Ectodermal cell (in vitro differentiated cells): Measurements from ENCODE around the gene CFAP100.

Experiments used
- H3K27ac ChIP-seq: 2 replicates; pipeline ENCODE4 v1.7.0; 2013; ENCODE audit warnings: mild to moderate bottlenecking, low read depth, low read length; ENCODE audit not compliant: insufficient read depth, poor library complexity, severe bottlenecking
- H3K27me3 ChIP-seq: 2 replicates; pipeline ENCODE4 v1.7.0; 2013; ENCODE audit warnings: mild to moderate bottlenecking, low read length; ENCODE audit not compliant: insufficient read depth, control insufficient read depth, poor library complexity, severe bottlenecking
- H3K36me3 ChIP-seq: one replicate; pipeline ENCODE4 v1.7.0; 2013; ENCODE audit warnings: low read length; ENCODE audit not compliant: control insufficient read depth, insufficient read depth
- H3K4me1 ChIP-seq: one replicate; pipeline ENCODE4 v1.7.0; 2013; ENCODE audit warnings: low read length; ENCODE audit not compliant: control insufficient read depth, insufficient read depth
- H3K4me3 ChIP-seq: 2 replicates; pipeline ENCODE4 v1.7.0; 2013; ENCODE audit warnings: low read depth, low read length, control low read depth; ENCODE audit not compliant: insufficient read depth
- H3K9me3 ChIP-seq: 2 replicates; pipeline ENCODE4 v1.7.0; 2013; ENCODE audit warnings: mild to moderate bottlenecking, low read length, moderate library complexity; ENCODE audit not compliant: control insufficient read depth
- WGBS, 2 experiments: methylation state at CpG; one replicate each; pipeline ENCODE4 v1.1.7; 2013; ENCODE audit warnings: missing lambda C conversion rate in 2 of 2; 5-methylcytosine and 5-hydroxymethylcytosine counted together

The CFAP100 gene

DNA sequence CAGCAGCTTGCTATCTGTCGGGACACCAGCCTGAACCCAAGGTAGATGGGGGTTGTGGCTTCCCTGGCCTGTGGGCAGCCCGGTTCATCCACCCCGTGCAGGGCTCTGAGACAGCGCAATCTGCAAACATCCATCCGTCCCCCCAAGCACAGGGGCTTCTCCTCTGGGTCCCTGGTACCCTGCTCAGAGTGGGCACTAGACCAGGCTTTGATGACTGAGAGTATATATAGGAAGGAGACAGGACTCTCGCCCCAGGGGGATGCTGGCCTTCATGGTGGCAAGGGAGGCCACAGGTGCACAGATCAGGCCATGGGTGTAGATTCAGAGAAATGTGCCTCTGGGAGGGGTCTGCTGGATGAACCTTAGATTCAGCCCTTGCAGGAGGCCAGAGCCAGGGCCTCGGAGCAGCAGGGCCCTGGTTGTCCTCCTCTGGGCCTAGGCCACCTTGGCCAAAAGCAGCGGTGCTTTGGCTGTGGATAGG is 40.3 kb downstream of the CFAP100 start:
- H3K9me3 ChIP-seq = no peaks in the 10 kb centered on the region
- H3K27ac ChIP-seq = no peak overlapping the region
- no peaks in the 10 kb centered on the region for H3K36me3 ChIP-seq
- WGBS, 2 experiments = 94 to 95% methylated on average over 8 of the region's 8 CpGs
- no peaks in the 10 kb centered on the region for H3K27me3 ChIP-seq
- H3K4me3 ChIP-seq = no peak overlapping the region
- H3K4me1 ChIP-seq = peaks cover 12% of the 10 kb centered on the region

DNA sequence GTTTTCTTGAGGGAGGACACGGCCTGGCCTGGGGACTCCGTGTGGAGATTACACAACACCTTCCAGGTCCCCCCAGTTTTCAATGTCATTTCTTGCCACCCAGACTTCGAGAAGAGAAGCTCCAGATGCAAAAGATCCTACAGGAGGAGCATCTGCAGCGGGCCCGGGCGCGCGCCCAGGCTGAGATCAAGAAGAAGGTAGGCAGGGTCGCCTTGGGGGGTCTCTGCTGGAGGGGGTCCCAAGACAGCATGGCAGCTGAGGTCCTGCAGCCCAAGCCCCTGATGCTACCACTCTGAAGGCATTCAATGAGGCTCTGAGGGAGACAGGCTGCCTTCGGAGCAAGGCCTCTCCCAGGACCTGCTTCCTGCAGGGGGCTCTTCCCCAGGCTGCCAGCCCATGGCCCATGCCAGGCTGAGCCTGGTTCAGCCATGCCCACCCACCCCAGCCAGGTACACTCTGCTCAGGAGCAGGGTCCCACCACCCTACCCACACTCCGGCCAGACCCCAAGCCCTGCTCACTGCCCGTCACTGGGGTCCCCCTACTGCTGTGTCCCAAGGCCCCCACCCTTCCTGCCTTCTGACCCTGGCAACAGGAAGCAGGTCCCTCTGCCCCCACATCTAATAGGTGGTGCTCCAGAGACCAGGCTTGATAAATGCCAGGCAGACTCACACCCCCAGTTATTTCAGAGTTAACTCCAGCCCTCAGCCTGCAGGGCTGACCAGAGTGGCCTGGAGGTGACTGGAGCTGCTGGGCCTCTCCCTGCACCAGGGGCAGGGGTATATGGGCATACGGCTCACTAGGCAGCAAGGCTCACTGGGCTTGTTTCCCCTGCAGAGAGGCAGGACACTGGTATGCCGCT is 41.0 kb downstream of the CFAP100 start:
- no peak overlapping the region for H3K4me3 ChIP-seq
- H3K36me3 ChIP-seq = no peaks in the 10 kb centered on the region
- H3K4me1 ChIP-seq = peaks cover 18% of the 10 kb centered on the region
- H3K27ac ChIP-seq = no peak overlapping the region
- WGBS, 2 experiments = 88 to 91% methylated on average over 14 of the region's 14 CpGs
- H3K9me3 ChIP-seq = no peaks in the 10 kb centered on the region
- H3K27me3 ChIP-seq = no peaks in the 10 kb centered on the region

DNA sequence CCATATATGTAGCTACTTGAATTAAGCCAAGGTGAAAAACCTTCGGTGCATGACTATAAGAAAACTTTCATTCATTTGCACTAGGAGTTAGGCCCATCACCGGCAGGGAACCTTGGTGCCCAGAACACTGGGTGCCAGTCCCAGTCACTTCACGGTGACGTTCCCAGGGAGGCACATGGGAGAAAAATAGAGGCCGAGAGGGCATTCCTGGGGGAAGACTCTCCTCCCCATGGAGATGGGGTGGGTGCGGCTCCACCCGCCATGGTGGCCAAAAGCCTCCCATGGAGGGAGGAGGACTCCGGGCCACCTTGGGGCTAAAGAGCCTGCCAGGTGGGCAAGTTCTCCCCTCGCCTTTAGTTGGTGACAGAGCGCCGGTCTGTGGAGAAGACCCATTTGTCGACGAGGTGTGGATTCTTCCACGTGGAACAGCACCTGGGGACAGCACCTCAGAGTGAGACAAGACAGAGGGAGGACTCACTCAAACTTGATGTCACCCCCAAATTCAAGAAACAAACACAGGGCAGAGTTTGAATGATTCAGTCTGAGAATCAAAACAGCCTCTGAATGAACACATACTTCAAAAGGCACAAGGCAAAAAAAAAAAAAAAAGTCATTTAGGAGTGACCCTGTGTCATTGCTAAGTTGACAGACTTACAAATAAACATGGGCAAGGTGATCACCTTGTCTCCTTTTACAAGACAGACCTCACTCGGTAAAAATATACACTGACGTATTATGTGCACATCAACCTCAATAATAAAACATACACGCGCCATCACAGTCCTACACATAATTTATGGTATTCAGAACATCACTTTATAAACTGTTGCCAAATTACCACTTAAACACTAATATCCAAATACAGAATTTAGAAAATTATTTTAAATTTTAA is 42.4 kb downstream of the CFAP100 start:
- 95% methylated on average over 18 of the region's 18 CpGs for WGBS, 2 experiments
- Histone ChIP-seq H3K27me3 (no peaks in the 10 kb centered on the region), H3K9me3 (no peaks in the 10 kb centered on the region), H3K36me3 (no peaks in the 10 kb centered on the region), H3K27ac (no peak overlapping the region), H3K4me1 (peaks cover 31% of the 10 kb centered on the region), H3K4me3 (no peak overlapping the region)

DNA sequence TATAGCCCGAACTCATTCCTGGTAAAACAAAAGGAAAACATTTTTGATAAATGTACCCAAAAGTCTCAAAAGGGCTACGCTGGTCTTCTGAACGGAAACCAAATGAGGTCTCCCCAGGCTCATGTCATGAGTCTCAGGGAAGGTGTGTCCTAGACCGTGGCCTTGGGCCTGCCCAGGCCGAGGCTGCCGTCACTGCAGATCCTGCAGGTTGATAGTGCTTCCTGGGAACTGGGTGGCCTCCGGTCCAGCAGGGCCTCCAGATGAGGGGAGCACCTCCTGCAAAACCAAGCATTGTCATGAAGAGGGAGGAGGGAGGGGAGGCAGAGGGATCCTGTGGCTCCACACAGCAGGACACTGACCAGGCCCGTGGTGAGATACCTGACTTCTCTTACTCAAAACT is 43.5 kb downstream of the CFAP100 start:
- Histone ChIP-seq H3K36me3 (no peaks in the 10 kb centered on the region), H3K9me3 (no peaks in the 10 kb centered on the region), H3K4me1 (peaks cover 31% of the 10 kb centered on the region), H3K27ac (no peak overlapping the region), H3K27me3 (no peaks in the 10 kb centered on the region), H3K4me3 (no peak overlapping the region)
- 86 to 93% methylated on average over 7 to 8 of the region's 8 CpGs for WGBS, 2 experiments

DNA sequence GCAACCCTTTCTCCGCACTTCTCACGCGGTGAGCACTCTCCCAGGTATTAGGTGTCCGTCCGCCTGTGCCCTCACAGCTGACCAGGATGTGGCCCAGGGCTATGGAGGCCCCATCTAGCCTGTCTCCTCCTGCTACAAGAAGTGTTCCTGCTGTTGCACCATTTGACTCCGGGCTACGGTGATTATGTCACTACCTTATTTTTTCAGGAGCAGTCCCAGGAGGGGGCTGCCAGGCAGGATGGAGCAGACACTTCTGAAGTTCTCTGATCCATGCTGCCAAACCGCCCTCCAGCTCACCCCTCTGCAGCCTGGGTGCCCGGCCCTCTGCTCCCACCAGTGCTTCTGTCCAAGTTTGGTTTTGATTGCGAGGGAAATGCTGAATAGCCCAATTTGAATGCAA is 44.0 kb downstream of the CFAP100 start:
- no peak overlapping the region for H3K27ac ChIP-seq
- H3K36me3 ChIP-seq = no peaks in the 10 kb centered on the region
- peaks cover 31% of the 10 kb centered on the region for H3K4me1 ChIP-seq
- H3K4me3 ChIP-seq = no peak overlapping the region
- WGBS, 2 experiments = 91 to 95% methylated on average over 10 of the region's 10 CpGs
- H3K27me3 ChIP-seq = no peaks in the 10 kb centered on the region
- no peaks in the 10 kb centered on the region for H3K9me3 ChIP-seq

DNA sequence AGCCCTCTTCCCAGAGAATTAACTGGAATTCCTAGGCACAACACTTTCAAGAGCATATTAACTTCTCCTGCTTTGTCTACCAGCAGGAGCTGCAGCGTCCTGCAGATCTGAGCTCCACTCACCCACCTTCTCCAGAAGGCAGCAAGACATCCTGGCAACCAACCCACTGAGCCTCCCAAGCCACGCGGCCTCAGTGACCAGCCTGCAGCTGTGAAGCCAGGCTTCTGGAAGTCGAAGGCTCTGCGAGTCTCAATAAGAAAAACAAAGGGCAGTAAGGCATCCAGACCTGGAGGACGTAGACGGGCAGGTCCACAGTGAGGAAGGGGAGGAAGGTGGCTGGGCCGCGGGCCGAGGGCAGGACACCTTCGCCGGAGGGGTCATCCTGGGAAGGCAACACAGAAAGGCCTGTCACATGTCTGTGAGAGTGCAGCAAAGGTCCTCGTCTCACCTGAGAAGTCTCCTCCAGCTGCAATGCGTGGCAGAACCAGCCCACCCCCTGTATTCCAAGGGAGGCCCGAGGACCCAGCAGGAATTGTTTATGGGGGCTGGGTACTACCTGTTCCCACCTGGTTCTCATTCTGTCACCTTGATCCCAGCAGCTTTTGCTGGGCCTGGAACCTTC is 44.7 kb downstream of the CFAP100 start:
- H3K36me3 ChIP-seq = no peaks in the 10 kb centered on the region
- no peaks in the 10 kb centered on the region for H3K27me3 ChIP-seq
- 85 to 86% methylated on average over 15 of the region's 15 CpGs for WGBS, 2 experiments
- no peak overlapping the region for H3K27ac ChIP-seq
- H3K4me1 ChIP-seq = peaks cover 31% of the 10 kb centered on the region
- H3K9me3 ChIP-seq = no peaks in the 10 kb centered on the region
- H3K4me3 ChIP-seq = no peak overlapping the region

DNA sequence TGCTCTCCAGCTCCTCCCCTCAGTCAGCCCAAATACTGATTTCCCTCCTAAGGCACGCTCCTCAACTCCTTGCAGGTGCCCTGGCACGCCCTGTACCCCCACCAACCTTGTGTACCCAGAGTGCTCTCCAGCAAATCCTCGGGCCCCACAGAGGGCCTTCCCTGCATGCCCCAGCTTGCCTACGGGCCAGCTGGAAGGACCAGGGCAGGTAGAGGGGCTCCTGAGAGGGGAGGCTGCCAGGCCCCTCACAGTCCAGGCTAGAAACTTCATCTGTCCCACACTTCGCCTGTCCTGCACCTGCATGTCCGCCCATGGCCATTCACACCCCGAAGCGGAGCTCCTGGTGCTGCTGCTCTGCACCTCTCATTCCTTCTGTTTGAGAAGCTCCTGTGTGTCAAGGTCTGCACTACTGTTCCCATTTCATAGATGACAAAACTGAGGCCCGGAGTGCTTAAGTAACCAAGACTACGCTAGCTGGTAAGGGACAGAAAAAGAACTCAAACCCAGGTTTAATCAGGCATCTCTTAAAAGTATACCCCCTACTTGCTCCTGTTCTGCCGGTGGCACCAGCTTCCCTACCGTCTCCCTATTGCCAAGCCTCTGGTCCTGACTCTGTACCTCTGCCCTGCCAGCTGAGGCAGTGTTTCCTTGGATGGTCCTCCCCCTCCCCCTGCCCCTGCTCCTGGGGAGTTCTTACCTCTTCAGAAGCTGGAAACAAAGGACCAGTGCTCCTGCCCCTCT is 45.4 kb downstream of the CFAP100 start:
- H3K4me3 ChIP-seq = no peak overlapping the region
- no peaks in the 10 kb centered on the region for H3K36me3 ChIP-seq
- H3K27me3 ChIP-seq = no peaks in the 10 kb centered on the region
- H3K4me1 ChIP-seq = peaks cover 31% of the 10 kb centered on the region
- no peak overlapping the region for H3K27ac ChIP-seq
- no peaks in the 10 kb centered on the region for H3K9me3 ChIP-seq
- WGBS, 2 experiments = 90 to 91% methylated on average over 12 of the region's 12 CpGs

DNA sequence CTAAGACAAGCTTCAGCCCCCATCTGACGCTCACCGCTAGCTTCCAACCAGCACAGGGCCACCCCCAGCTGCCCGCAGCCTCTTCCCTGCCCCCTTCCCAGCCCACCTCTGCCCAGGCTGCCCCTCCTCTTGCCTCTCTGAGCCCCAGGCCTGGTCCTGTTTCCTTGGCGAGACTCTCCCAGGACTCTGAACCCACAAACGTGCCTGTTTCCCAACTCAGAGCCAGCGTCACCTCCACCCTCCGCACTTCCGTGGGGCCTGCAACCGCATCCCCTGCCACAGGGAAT is 45.9 kb downstream of the CFAP100 start:
- Histone ChIP-seq H3K4me1 (peaks cover 31% of the 10 kb centered on the region), H3K9me3 (no peaks in the 10 kb centered on the region), H3K27ac (peak overlapping the region; percentile 8), H3K36me3 (no peaks in the 10 kb centered on the region), H3K27me3 (no peaks in the 10 kb centered on the region), H3K4me3 (no peak overlapping the region)
- 73 to 75% methylated on average over 9 of the region's 9 CpGs for WGBS, 2 experiments

DNA sequence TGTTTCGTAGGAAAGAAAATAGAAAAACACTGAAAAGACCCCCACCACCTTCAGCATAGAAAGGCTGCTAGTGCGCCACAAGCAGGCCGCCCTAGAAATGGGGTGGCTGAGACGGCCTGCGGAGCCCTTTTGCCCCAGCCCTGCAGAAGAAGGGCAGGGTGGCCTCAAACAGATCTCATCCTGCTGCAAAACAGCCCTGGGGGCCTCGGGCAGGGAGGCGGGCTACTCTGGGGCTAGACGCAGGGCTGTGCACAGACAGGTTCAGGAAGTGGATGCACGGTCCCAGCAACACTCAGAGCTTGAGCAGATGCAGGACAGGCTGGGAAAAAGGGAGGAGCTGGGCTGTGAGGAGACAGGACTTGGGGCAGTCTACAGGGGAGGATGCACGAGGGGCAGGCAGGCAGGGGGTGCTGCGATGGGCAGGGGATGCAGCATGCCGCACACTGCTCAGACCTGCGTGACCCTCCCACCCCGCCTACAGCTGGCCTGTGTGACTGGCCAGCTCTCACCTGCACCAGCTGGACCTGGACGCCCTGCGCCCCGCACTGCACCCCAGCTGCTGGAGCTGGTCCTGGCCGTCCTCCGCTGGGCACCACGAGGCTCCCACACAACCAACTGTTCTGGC is 46.7 kb downstream of the CFAP100 start:
- H3K9me3 ChIP-seq = no peaks in the 10 kb centered on the region
- H3K27ac ChIP-seq = peak overlapping the region; percentile 8
- no peaks in the 10 kb centered on the region for H3K27me3 ChIP-seq
- H3K36me3 ChIP-seq = no peaks in the 10 kb centered on the region
- no peak overlapping the region for H3K4me3 ChIP-seq
- peaks cover 26% of the 10 kb centered on the region for H3K4me1 ChIP-seq
- WGBS, 2 experiments = 92% methylated on average over 20 of the region's 20 CpGs
